Measurements from ENCODE around the gene CEBPZ. TPM values are rescaled to one million over a fixed set of nuclear protein-coding genes. Genes with fewer than 3 reads are reported as not detected.

Gene CEBPZ
- total RNA-seq, 1 experiment from 2014 or later: 50.4 TPM

DNA sequence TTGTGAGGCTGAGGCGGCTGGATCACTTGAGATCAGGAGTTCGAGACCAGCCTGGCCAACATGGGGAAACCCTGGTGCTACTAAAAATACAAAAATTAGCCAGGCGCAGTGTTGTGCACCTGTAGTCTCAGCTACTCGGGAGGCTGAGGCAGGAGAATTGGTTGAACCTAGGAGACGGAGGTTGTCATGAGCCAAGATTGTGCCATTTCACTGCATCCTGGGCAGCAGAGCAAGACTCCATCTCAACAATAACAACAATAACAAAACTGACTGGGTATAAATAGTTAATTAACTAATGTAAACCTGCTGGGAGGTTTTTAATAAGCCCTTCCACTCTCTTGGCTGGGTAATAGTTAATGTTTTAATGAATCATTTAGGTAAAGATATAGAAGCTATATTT, 50.8 kb downstream of the CEBPZ start:
- DNase-seq (ENCODE audit: low read depth): no peak

DNA sequence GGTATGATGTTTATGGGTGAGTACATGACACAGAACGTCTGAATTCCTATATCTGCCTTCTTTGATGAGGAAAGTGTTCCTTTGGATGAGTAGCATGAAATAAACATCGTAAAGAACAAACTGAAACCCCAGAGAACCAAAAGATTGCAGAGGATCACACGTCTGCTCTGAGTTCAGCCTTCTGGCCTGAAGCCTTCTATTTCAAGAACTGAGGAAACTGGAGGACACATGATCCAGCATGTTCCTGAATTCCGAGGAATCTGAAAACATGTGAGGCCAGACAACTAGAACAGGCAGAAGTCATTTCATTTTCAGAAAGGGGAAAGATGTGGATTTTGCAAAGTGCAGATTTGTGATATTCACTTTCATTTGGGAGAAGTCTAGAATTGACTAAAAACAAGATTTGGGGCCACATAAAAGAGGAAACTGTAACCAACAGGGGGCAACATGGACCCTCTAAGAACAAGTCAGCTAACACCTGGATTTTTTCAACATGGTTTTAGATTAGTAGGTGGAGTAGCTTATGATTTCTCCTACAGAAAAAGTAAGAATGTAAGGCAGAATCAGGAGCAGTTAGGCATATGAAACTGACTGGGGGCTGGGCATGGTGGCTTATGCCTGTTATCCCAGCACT, 51.3 kb downstream of the CEBPZ start:
- DNase-seq (ENCODE audit: low read depth): no peak

DNA sequence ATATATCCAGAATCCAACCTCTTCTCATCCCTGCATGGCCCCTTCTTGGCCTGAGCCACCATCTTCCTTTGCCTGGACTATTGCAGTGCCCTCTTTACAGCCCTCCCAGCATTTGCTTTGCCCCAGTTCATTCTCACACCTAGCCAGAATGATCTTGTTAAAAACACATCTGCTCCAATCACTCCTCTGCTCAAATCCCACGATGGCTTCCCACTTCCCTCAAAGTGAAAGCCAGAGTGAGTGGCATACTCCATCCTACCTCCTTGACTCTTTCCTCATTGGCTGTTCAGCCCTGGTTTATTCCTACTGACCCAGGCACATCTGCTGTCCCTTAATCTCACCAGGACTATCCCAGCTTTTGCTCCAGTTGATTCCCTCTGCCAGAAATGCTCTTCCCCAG, 57.7 kb downstream of the CEBPZ start:
- DNase-seq (ENCODE audit: low read depth): no peak

DNA sequence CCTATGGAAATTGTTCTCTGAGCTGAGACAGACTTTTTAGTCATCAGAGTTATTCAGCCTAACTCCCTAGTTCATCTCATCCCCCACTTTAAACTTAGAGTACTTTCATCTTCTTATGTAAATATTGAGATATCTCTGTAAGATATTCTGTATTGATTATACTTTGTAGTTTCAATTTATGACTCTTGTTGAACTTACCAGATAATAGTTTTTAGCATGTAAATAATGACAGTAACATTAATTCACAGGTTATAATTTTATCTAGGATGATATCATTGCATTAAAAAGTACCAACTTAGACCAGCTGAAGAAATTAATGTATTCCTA, 59.8 kb downstream of the CEBPZ start:
- DNase-seq (ENCODE audit: low read depth): no peak

DNA sequence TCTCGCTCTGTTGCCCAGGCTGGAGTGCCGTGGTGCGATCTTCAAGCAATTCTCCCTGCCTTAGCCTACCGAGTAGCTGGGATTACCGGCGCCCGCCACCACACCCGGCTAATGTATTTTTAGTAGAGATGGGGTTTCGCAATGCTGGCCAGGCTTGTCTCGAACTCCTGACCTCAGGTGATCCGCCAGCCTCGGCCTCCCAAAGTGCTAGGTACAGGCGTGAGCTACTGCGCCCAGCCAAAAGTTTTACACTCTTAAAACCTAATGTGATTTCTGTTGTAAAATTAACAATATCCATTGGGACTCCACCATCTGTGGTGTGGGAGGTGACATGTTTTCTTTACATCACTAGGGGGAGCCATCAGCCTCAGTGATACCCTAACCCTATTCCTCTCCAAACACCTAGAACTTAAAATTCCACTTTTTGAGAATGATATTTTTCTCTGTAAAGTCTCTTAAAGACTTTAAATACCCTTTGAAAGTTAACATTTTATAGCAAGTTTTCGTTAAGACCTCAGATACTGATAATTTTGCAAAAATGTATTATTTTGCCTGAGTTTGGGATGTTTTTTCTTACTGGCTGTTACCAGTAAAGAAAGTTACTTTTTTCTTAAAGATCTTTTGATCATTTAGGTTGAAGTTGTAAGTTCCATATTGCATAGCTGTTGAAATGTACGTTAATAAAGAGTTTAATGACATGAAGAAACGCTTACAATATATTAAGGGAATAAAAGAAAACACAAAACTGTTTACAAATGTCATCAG, 63.0 kb downstream of the CEBPZ start:
- peak; percentile 48 for DNase-seq (ENCODE audit: low read depth)

DNA sequence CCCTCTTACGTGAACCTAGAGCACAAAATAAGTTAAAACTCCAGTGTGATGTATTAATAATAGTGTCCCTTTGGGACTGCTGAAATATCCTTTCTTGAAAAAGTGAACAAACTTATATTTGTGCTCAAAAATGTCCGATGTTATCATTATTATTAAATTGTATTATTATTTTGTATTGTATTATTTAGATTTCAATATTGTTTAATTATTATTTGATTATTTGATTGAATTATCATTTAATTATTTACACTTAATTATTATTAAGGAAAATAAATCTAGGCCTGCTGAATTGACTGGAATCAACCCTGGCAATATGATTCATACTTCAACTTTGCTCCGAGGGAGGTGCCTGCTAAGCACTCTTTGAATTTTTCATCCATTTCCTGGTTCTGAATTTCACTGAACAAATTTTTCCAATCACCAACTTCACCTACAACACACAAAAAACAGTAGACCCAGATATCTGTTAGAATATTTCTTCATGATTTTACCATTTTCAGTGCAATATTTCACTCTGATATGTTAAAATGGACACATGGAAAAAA, 63.7 kb downstream of the CEBPZ start:
- no peak for DNase-seq (ENCODE audit: low read depth)

DNA sequence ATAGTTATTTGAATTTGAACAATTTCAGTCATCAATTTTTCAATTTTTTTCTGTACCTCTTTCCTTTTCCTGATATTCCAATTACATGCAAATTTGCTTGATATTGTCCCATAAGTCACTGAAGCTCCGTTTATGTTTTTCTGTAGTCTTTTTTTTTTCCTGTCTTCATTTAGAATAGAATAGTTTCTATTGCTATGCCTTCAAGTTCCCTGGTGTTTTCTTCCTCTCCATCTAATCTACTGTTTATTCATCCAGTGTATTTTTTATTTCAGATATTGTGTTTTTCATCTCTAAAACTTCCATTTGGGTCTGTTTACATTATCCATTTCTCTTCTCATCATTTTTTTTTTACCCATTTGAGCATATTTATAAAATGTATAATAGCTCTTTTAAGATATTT, 66.6 kb downstream of the CEBPZ start:
- DNase-seq (ENCODE audit: low read depth): no peak

DNA sequence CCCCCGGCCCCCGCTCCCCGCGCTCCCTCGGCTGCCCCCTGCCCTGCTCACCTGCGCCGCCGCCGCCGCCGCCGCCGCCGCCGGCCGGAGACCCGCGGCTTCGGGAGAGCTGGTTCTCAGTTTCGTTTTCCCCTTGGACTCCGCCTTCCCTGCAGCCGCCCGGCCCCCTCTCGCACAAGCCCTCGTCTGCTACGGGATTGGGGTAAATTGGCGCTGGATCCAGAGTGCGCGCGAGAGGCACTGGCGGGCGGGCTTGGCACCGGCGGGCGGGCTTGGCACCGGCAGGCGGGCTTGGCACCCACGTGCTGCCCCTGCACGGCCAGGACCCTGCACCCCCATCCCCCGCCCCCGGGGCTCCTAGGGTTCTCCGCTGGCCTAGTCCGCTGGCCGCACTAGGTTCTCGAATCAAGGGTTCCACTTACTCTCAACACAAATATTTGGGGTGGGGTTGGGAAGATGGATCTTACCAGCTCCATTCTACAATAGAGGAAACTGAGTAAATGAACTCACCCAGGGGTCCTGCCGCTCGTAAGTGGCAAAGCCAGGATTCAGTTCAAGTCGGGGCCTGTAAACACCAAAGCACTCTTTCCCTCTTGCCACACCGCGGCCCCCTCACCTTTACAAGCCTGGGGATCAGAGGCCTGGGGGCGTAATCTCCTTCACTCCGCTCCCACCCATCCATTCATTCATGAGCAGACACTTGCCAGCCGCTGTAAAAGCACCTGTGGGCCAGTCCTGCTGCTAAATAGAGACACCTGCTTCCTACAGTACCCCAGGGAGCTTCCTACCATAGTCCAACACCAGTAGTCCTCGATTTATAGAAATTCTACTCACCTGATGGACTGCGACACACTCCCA, 74.3 kb downstream of the CEBPZ start, which contains the start of gene EIF2AK2:
Gene EIF2AK2, minus strand, starts transcription at position 124 of the 858 bp plus-strand sequence. CDS start 9,174 bp downstream, outside the sequence.
- peak; percentile 86 for DNase-seq (ENCODE audit: low read depth)

DNA sequence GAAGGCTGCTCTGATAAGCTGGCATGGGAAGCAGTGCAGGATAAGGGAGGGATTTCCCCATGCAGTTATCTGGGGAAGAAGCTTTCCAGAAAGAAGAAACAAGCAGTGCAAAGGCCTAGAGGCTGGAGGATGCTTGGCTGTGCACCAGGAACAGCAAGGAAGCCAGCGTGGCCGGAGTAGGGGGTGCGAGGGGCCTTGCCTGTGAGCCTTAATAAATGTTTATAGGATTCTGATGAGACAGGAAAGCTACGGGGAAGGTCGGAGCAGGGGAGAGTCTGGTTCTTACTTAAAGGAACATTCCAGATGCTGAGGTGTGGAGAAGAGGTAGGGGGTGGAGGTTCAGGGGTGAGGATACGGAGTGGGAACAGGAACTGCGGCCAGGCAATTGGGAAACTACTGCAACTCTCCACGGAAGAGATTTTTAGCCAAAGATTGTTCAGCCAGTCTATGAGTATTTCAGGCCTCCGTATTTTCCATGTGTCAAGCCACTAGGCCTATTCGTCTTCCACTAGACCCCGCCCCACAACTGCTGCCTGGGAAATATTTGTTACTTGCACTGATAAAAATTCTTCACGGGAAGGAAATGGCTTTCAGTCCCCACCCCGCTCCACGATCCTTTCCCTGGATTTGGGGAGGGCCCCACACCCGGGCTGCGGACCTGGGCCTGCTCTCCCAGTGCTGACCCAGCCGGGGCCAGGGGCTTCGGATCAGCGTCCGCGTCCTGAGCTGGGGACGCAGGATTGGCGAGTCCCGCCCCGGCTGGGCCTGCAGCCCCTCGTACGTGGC, 75.1 kb downstream of the CEBPZ start:
- peak; percentile 56 for DNase-seq (ENCODE audit: low read depth)

DNA sequence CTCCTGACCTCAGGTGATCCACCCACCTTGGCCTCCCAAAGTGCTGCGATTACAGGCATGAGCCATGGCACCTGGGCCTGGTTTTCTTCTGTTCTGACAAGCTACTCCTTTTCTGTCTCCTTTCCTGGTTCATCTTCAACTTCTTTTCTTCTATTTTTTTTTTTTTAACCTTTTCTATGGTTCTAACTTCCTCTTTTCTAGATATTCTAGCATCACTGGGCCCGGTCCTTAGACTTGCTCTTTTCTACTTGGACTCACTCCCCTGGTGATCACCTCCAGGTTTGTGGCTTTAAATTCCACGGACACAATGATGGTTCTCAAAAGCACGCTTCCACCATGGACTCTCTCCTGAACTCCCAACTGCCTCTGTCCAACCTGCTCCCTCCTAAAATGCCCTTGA, 76.6 kb downstream of the CEBPZ start:
- DNase-seq (ENCODE audit: low read depth): no peak

DNA sequence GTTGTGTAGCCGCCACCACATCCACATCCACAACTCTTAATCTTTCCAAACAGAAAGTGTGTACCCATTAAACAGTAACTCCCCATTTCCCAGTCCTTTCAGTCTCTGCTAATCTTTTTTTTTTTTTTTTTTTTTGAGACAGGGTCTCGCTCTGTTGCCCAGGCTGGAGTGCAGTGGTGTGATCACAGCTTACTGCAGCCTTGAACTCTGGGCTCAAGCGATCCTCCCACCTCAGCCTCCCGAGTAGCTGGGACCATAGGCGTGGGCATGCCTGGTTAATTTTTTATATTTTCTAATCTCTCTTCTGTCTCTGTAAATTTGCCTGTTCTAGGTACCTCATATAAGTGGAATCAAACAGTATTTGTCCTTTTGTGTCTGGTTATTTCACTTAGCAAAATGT, 78.2 kb downstream of the CEBPZ start:
- DNase-seq (ENCODE audit: low read depth): no peak

Other genes starting within 250 kb of the CEBPZ start
- gene HEATR5B, start 147.2 kb downstream of the CEBPZ start, total RNA-seq (2014; rRNA removed): 13.6 and 14.0 TPM in 2 replicates
- 10.7 and 11.9 TPM in 2 replicates for gene GPATCH11, start 147.1 kb downstream of the CEBPZ start, total RNA-seq (2014; rRNA removed)
- gene EIF2AK2, start 74.6 kb downstream of the CEBPZ start, total RNA-seq (2014; rRNA removed): 32.8 and 41.1 TPM in 2 replicates
- not detected in 2 replicates for gene SULT6B1, start 42.9 kb downstream of the CEBPZ start, total RNA-seq (2014; rRNA removed)
- gene CEBPZOS, start 35.1 kb downstream of the CEBPZ start, total RNA-seq (2014; rRNA removed): 23.4 and 27.8 TPM in 2 replicates
- 11.8 and 13.6 TPM in 2 replicates for gene NDUFAF7, start 62 bp upstream of the CEBPZ start, total RNA-seq (2014; rRNA removed)
- 39.5 and 45.9 TPM in 2 replicates for gene PRKD3, start 93.2 kb upstream of the CEBPZ start, total RNA-seq (2014; rRNA removed)
- gene QPCT, start 113.0 kb upstream of the CEBPZ start, total RNA-seq (2014; rRNA removed): 0.13 and 0.57 TPM in 2 replicates

Measured in LHCN-M2 (cell line).